K562 (cell line): ENCODE data around the gene CACNG5. TPM values are rescaled to one million over a fixed set of nuclear protein-coding genes. Genes with fewer than 3 reads are reported as not detected.

Experiments
- ATAC-seq: fragments of 200-7000 bp; cut with Tn5 transposase; 3 replicates; pipeline ENCODE4 v1.9.1; 2020; ENCODE audit warnings: moderate library complexity
- BruUV-seq: library from RNA; stranded (reverse); fragments of 400-500 nt; replicated peaks from 2 replicates; lab custom pipeline; 2021; lab: Mats Ljungman, UMichigan
- CTCF ChIA-PET: fragments of 300-600 bp; formaldehyde crosslinking; extraction: SDS; loops from one replicate; lab custom pipeline; 2021; ENCODE audit warnings: low intra/inter-chr PET ratio; lab: Yijun Ruan, JAX
- POLR2A ChIA-PET: fragments of 300-600, 350-650 bp; sonication (Branson Sonifier 250); formaldehyde crosslinking; extraction: SDS; loops from one replicate; lab custom pipeline; 2021; ENCODE audit warnings: antibody characterized with exemption, inconsistent platforms; lab: Yijun Ruan, JAX
- DNase-seq, 4 experiments: peaks; one replicate each; pipeline versions ENCODE4 v3.0.0 to v3.0.0-alpha.2; 2011 to 2018; ENCODE audit warnings: low spot score in 3 of 4, mixed read lengths in 3 of 4; ENCODE audit errors: extremely low read depth in 1 of 4
- FAIRE-seq: peaks from 2 replicates; lab custom pipeline; 2011; peaks lifted over from hg19 to GRCh38; lab: Jason Lieb, UNC
- H2AFZ ChIP-seq: 2 replicates; pipeline ENCODE4 v1.6.0; 2011; ENCODE audit warnings: low read depth, low read length, control low read depth, inconsistent platforms
- H3K27ac ChIP-seq: fragments of 200-600 bp; 3 replicates; pipeline ENCODE4 v1.8.0; 2011; ENCODE audit warnings: low read depth, mild to moderate bottlenecking, control low read depth, inconsistent platforms, low read length, moderate library complexity, mixed read lengths; ENCODE audit errors: extremely low read depth
- H3K27me3 ChIP-seq, 2 experiments: fragments of 300-600 bp in 1 of 2; 2 replicates in 1 of 2; 3 replicates in 1 of 2; pipeline versions ENCODE4 v1.6.0 to v1.8.0; 2011; ENCODE audit warnings: inconsistent platforms in 2 of 2, low read length in 2 of 2, mild to moderate bottlenecking in 1 of 2, mixed read lengths in 1 of 2, moderate library complexity in 1 of 2; ENCODE audit not compliant: control insufficient read depth in 2 of 2, insufficient read depth in 2 of 2
- H3K36me3 ChIP-seq: fragments of 300-600 bp; 3 replicates; pipeline ENCODE4 v1.8.0; 2011; ENCODE audit warnings: mild to moderate bottlenecking, low read length, inconsistent platforms; ENCODE audit not compliant: control insufficient read depth, insufficient read depth
- H3K4me1 ChIP-seq, 2 experiments: fragments of 200-600 bp in 1 of 2; replicated peaks in 1 of 2; 2 replicates in 1 of 2; 3 replicates in 1 of 2; pipeline versions ENCODE4 v1.5.1 to v1.8.0; 2011; ENCODE audit warnings: inconsistent platforms in 2 of 2, low read length in 2 of 2, mild to moderate bottlenecking in 1 of 2, mixed read lengths in 1 of 2, moderate library complexity in 1 of 2; ENCODE audit not compliant: control insufficient read depth in 2 of 2, insufficient read depth in 2 of 2
- H3K4me2 ChIP-seq: 2 replicates; pipeline ENCODE4 v1.6.1; 2011; ENCODE audit warnings: low read length, control low read depth, inconsistent platforms, mixed read lengths; ENCODE audit not compliant: insufficient read depth
- H3K4me3 ChIP-seq: fragments of 200-600 bp; sonication (generic), shearing (Covaris generic); 2 replicates; pipeline ENCODE4 v1.5.1; 2016; ENCODE audit warnings: control low read depth, inconsistent platforms
- H3K79me2 ChIP-seq: fragments of 200-600 bp; 3 replicates; pipeline ENCODE4 v1.8.0; 2011; ENCODE audit warnings: low read length, inconsistent platforms; ENCODE audit not compliant: control insufficient read depth, insufficient read depth
- H3K9ac ChIP-seq, 2 experiments: 2 replicates each; pipeline versions ENCODE4 v1.6.0 to v1.6.1; 2011; ENCODE audit warnings: low read depth in 2 of 2, low read length in 2 of 2, control low read depth in 1 of 2, inconsistent platforms in 1 of 2, mild to moderate bottlenecking in 1 of 2, mixed read lengths in 1 of 2; ENCODE audit not compliant: insufficient read depth in 1 of 2
- H3K9me1 ChIP-seq: one replicate; pipeline ENCODE4 v1.6.0; 2011; ENCODE audit warnings: inconsistent platforms, mild to moderate bottlenecking, low read length, moderate library complexity; ENCODE audit not compliant: control insufficient read depth, insufficient read depth
- H3K9me3 ChIP-seq: replicated peaks from 2 replicates; pipeline ENCODE4 v1.5.1; 2011; ENCODE audit warnings: low read depth, low read length, inconsistent platforms; ENCODE audit not compliant: control insufficient read depth, insufficient read depth
- H4K20me1 ChIP-seq: replicated peaks from 2 replicates; pipeline ENCODE4 v1.6.1; 2011; ENCODE audit warnings: low read length, inconsistent platforms, mixed read lengths; ENCODE audit not compliant: control insufficient read depth, insufficient read depth
- ARID1B ChIP-seq: fragments of 450-650 bp; IDR thresholded peaks from 2 replicates; pipeline ENCODE4 v1.6.1; 2016; ENCODE audit warnings: antibody characterized with exemption, mild to moderate bottlenecking, inconsistent platforms
- ELK3 ChIP-seq: fragments of 450-650 bp; formaldehyde crosslinking; IDR thresholded peaks from 2 replicates; pipeline ENCODE4 v1.4.0; 2020; ENCODE audit warnings: mild to moderate bottlenecking
- EP300 ChIP-seq: IDR thresholded peaks from 2 replicates; pipeline ENCODE4 v1.6.1; 2012; ENCODE audit warnings: low read length, improper control_type of control experiment
- HNRNPH1 ChIP-seq: fragments of 200-400 bp; formaldehyde crosslinking; optimal IDR thresholded peaks from 2 replicates; pipeline ENCODE3; 2017; ENCODE audit warnings: low read depth, mild to moderate bottlenecking, low read length, moderate library complexity
- HNRNPUL1 ChIP-seq: fragments of 200-400 bp; formaldehyde crosslinking; IDR thresholded peaks from 2 replicates; pipeline ENCODE4 v1.6.1; 2017; ENCODE audit warnings: low read length
- KLF10 ChIP-seq: fragments of 250-450 bp; sonication (Bioruptor Pico); IDR thresholded peaks from 2 replicates; pipeline ENCODE4 v1.6.1; 2021; ENCODE audit warnings: matching md5 sums
- MITF ChIP-seq: IDR thresholded peaks from 2 replicates; pipeline ENCODE4 v1.6.1; 2014; ENCODE audit warnings: antibody characterized with exemption
- NBN ChIP-seq: fragments of 450-650 bp; IDR thresholded peaks from 2 replicates; pipeline ENCODE4 v1.6.1; 2016; ENCODE audit warnings: low read depth, mild to moderate bottlenecking
- PREB ChIP-seq: sonication (generic); formaldehyde crosslinking; IDR thresholded peaks from 2 replicates; pipeline ENCODE4 v1.8.1; 2023; ENCODE audit warnings: mild to moderate bottlenecking, missing genetic modification reagents
- SETDB1 ChIP-seq: IDR thresholded peaks from one replicate; pipeline ENCODE4 v1.6.1; 2012; ENCODE audit warnings: low read length, control low read depth, inconsistent platforms
- SMAD2 ChIP-seq: fragments of 150-350 bp; IDR thresholded peaks from 2 replicates; pipeline ENCODE4 v1.6.1; 2014; ENCODE audit warnings: low read depth, mild to moderate bottlenecking, low read length
- SMARCC2 ChIP-seq: fragments of 450-650 bp; IDR thresholded peaks from 2 replicates; pipeline ENCODE4 v1.6.1; 2017; ENCODE audit warnings: antibody characterized with exemption, moderate library complexity, mild to moderate bottlenecking, low read depth
- STAG1 ChIP-seq: sonication (generic); formaldehyde crosslinking; IDR thresholded peaks from 2 replicates; pipeline ENCODE4 v1.5.0; 2020; ENCODE audit warnings: missing genetic modification reagents, borderline replicate concordance
- U2AF2 ChIP-seq: fragments of 200-400 bp; formaldehyde crosslinking; optimal IDR thresholded peaks from 2 replicates; pipeline ENCODE3; 2017; ENCODE audit warnings: low read depth, mild to moderate bottlenecking, low read length
- ZNF143 ChIP-seq: sonication (generic); formaldehyde crosslinking; IDR thresholded peaks from 2 replicates; pipeline ENCODE4 v1.9.0; 2022; ENCODE audit warnings: mild to moderate bottlenecking, missing genetic modification reagents
- WGBS: fragments of 100-300 bp; shearing (Covaris generic); methylation state at CpG from one replicate; pipeline ENCODE4 v1.1.6; 2016; ENCODE audit warnings: low coverage, mixed read lengths; ENCODE audit not compliant: insufficient coverage; ENCODE audit errors: missing lambda C conversion rate; 5-methylcytosine and 5-hydroxymethylcytosine counted together
- in situ Hi-C: fragments of 300-500 bp; cut with MboI; formaldehyde crosslinking; loops from 4 replicates; pipeline ENCODE4 v1.15.0; 2018; ENCODE audit warnings: inconsistent platforms, mixed read lengths
- intact Hi-C: fragments of 100-400 bp; cut with micrococcal nuclease; formaldehyde crosslinking; loops from 2 replicates; pipeline ENCODE4 v1.14.2; 2022
- polyA plus RNA-seq, 8 experiments: library from polyadenylated mRNA; depleted of rRNA in 4 of 8; stranded (reverse) in 5 of 8; unstranded in 3 of 8; fragments of >200 nt; fragmentation: Nextera tagmentation in 2 of 8; fragmentation: Illumina TruSeq in 1 of 8; extraction: Ambion mirVana in 2 of 8; extraction: Trizol in 1 of 8; gene quantifications; 2 replicates each; pipeline versions ENCODE4 v1.2.1 to v1.2.3, GENCODE V29; 2011 to 2014; ENCODE audit warnings: inconsistent platforms in 1 of 8, missing spikeins in 1 of 8
- total RNA-seq, 7 experiments: library from RNA; depleted of rRNA in 6 of 7; stranded (reverse); fragments of >200 nt in 6 of 7; fragmentation: Illumina TruSeq in 2 of 7; extraction: Trizol in 2 of 7; gene quantifications; 2 replicates each; pipeline versions ENCODE4 v1.2.1 to v1.2.3, GENCODE V29; 2011 to 2021; ENCODE audit warnings: low replicate concordance in 1 of 7
- TF ChIP-seq, protein P1 (sequence below): sonication (generic); formaldehyde crosslinking; IDR thresholded peaks from 2 replicates; pipeline ENCODE4 v1.8.0; 2023; ENCODE audit warnings: mild to moderate bottlenecking, missing genetic modification reagents

CACNG5 gene
- total and polyA plus RNA-seq, 9 of the 15 experiments (the other 6 are each of a cell fraction or from before 2014, with no cell fraction given): not detected

- Histone ChIP-seq H4K20me1 (no peaks in the 10 kb centered on the region), H3K27ac (no peak overlapping the region), H3K9ac (no peak overlapping the region), H3K9me1 (no peaks in the 10 kb centered on the region), H3K4me1 (no peaks in the 10 kb centered on the region), H3K79me2 (no peaks in the 10 kb centered on the region), H3K4me3 (no peak overlapping the region), H2AFZ (no peak overlapping the region), H3K36me3 (no peaks in the 10 kb centered on the region), H3K27me3 (peaks cover 0 to 17% of the 10 kb centered on the region in 2 experiments; a peak in 2 of 5 replicates), H3K4me2 (no peak overlapping the region), H3K9me3 (no peaks in the 10 kb centered on the region)
- intact Hi-C loops (no loop called here), in situ Hi-C loops (no loop called here)
- no TSS peak for BruUV-seq
- WGBS: 28% methylated on average over 5 of the region's 5 CpGs
- ATAC-seq (no peak), DNase-seq (no peak), FAIRE-seq (no peak)
- ChIA-PET CTCF (no interaction called here), POLR2A (no interaction called here)
- no peak for TF ChIP-seq STAG1
- no peak for TF ChIP-seq ELK3 (CRISPR knock-in tag)
- TF ChIP-seq, protein P1, sequence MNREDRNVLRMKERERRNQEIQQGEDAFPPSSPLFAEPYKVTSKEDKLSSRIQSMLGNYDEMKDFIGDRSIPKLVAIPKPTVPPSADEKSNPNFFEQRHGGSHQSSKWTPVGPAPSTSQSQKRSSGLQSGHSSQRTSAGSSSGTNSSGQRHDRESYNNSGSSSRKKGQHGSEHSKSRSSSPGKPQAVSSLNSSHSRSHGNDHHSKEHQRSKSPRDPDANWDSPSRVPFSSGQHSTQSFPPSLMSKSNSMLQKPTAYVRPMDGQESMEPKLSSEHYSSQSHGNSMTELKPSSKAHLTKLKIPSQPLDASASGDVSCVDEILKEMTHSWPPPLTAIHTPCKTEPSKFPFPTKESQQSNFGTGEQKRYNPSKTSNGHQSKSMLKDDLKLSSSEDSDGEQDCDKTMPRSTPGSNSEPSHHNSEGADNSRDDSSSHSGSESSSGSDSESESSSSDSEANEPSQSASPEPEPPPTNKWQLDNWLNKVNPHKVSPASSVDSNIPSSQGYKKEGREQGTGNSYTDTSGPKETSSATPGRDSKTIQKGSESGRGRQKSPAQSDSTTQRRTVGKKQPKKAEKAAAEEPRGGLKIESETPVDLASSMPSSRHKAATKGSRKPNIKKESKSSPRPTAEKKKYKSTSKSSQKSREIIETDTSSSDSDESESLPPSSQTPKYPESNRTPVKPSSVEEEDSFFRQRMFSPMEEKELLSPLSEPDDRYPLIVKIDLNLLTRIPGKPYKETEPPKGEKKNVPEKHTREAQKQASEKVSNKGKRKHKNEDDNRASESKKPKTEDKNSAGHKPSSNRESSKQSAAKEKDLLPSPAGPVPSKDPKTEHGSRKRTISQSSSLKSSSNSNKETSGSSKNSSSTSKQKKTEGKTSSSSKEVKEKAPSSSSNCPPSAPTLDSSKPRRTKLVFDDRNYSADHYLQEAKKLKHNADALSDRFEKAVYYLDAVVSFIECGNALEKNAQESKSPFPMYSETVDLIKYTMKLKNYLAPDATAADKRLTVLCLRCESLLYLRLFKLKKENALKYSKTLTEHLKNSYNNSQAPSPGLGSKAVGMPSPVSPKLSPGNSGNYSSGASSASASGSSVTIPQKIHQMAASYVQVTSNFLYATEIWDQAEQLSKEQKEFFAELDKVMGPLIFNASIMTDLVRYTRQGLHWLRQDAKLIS (CRISPR knock-in tag): no peak
- TF ChIP-seq ZNF143 (CRISPR knock-in tag): no peak
- no peak for TF ChIP-seq PREB (CRISPR knock-in tag)
- TF ChIP-seq U2AF2: no peak
- no peak for TF ChIP-seq KLF10 (CRISPR knock-in tag)
- TF ChIP-seq SMAD2: no peak
- TF ChIP-seq NBN: no peak
- TF ChIP-seq SMARCC2: no peak
- TF ChIP-seq ARID1B: no peak
- TF ChIP-seq HNRNPUL1: no peak
- no peak for TF ChIP-seq SETDB1
- no peak for TF ChIP-seq MITF
- TF ChIP-seq HNRNPH1: no peak
- TF ChIP-seq EP300: no peak
These were observed 25.5 kb upstream of the CACNG5 start for GRCh38 chr17:66809408-66809807.
